ENCODE measurements around the gene RHOF. TPM values are rescaled to one million over a fixed set of nuclear protein-coding genes. Genes with fewer than 3 reads are reported as not detected.

RHOF gene
- total RNA-seq, 2 donors from 2014 or later: 9.5 to 23.5 TPM

DNA sequence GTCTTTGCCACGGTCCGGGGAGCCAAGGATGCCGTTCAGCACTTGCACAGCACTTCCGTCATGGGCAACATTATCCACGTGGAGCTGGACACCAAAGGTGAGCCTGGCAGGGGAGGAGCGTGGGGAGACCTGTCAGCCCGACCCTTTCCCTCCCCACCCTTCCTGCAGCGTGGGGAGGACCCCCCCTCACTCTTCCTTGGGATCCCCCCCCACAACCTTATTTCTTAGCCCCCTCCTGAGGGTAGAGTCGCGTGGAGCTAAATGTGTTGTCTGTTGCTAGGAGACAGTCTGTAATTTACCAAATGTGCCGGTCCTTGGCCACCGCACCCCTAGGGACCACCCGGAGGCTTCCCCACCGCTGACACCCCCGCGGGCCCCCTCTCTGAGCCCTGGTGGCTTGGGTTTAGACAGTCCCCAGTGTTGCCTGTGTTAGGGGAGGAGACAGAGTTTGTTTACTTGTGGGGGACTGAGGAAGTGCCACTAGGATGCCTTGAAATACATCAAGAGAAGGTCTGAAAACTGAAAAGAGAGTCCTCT, 12.6 kb upstream of the RHOF start:
- no peak for DNase-seq (ENCODE audit: low spot score)
- 4% methylated on average over 15 of the region's 16 CpGs for WGBS
- peak overlapping the region; percentile 59 to 84 for H3K4me3 ChIP-seq
- intact Hi-C loops (cut with DNase I): loop anchor here (10.0 kb wide), 1 partner anchor 221 kb away; the partner anchor contains the start of gene KDM2B
- H3K27ac ChIP-seq: peak overlapping the region; percentile 98 to 100
- H3K4me1 ChIP-seq (replicated peaks): peaks cover 16% of the 10 kb centered on the region
- no peaks in the 10 kb centered on the region for H3K27me3 ChIP-seq (replicated peaks; ENCODE audit: insufficient read depth)
- no peak for TF ChIP-seq POLR2A (IDR thresholded peaks at IDR 0.05)
- TF ChIP-seq, protein P1, sequence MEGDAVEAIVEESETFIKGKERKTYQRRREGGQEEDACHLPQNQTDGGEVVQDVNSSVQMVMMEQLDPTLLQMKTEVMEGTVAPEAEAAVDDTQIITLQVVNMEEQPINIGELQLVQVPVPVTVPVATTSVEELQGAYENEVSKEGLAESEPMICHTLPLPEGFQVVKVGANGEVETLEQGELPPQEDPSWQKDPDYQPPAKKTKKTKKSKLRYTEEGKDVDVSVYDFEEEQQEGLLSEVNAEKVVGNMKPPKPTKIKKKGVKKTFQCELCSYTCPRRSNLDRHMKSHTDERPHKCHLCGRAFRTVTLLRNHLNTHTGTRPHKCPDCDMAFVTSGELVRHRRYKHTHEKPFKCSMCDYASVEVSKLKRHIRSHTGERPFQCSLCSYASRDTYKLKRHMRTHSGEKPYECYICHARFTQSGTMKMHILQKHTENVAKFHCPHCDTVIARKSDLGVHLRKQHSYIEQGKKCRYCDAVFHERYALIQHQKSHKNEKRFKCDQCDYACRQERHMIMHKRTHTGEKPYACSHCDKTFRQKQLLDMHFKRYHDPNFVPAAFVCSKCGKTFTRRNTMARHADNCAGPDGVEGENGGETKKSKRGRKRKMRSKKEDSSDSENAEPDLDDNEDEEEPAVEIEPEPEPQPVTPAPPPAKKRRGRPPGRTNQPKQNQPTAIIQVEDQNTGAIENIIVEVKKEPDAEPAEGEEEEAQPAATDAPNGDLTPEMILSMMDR (IDR thresholded peaks at IDR 0.05): no peak
- peaks cover 3 to 10% of the 10 kb centered on the region in 2 donors for H3K36me3 ChIP-seq
- no peaks in the 10 kb centered on the region for H3K9me3 ChIP-seq

DNA sequence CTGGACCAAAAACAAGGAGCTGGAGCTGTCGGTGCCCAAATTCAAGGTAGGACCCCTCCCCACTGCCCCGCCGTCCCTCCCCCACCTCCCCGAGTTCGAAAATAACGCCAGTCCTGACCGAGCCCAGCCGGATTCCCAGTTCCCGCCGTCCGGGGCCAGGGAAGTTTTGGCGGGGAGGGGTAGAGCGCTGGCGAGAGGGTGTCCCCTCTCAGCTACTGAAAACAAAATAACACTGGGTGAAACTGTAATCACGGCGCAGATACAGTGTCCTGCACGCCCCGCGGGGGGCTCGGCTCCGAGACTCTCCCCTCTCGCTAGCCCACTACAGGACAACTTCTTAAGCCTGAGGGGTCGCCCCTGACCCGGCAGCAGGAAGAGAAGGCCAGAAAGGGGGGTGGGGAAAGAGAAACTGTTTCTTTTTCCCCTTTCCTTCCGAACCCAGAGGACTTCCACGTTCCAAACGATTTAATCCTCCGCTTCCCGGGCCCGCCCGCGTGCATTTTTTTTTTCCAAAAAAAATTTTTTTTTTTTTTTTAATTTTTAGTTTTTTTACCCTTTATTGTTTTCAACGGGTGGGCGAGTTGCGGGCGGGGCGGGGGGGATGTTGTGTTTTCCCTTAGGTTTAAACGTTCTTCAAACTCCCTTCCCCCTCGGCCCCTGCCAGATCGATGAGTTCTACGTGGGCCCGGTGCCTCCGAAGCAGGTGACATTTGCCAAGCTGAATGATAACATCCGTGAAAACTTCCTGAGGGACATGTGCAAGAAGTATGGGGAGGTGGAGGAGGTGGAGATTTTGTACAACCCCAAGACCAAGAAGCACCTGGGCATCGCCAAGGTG, 11.9 kb upstream of the RHOF start:
- peak overlapping the region; percentile 98 to 100 for H3K27ac ChIP-seq
- WGBS: under 1% methylated on average over 45 of the region's 45 CpGs
- DNase-seq (ENCODE audit: low spot score): no peak
- intact Hi-C loops (cut with DNase I): loop anchor here (10.0 kb wide), 1 partner anchor 221 kb away; the partner anchor contains the start of gene KDM2B
- peak overlapping the region; percentile 59 to 84 for H3K4me3 ChIP-seq
- H3K36me3 ChIP-seq: peaks cover 3 to 10% of the 10 kb centered on the region in 2 donors
- no peaks in the 10 kb centered on the region for H3K27me3 ChIP-seq (replicated peaks; ENCODE audit: insufficient read depth)
- TF ChIP-seq, protein P1 (IDR thresholded peaks at IDR 0.05): peak in 1 of 4 experiments; percentile 5
- no peak for TF ChIP-seq POLR2A (IDR thresholded peaks at IDR 0.05)
- H3K4me1 ChIP-seq (replicated peaks): peaks cover 13% of the 10 kb centered on the region
- no peaks in the 10 kb centered on the region for H3K9me3 ChIP-seq

DNA sequence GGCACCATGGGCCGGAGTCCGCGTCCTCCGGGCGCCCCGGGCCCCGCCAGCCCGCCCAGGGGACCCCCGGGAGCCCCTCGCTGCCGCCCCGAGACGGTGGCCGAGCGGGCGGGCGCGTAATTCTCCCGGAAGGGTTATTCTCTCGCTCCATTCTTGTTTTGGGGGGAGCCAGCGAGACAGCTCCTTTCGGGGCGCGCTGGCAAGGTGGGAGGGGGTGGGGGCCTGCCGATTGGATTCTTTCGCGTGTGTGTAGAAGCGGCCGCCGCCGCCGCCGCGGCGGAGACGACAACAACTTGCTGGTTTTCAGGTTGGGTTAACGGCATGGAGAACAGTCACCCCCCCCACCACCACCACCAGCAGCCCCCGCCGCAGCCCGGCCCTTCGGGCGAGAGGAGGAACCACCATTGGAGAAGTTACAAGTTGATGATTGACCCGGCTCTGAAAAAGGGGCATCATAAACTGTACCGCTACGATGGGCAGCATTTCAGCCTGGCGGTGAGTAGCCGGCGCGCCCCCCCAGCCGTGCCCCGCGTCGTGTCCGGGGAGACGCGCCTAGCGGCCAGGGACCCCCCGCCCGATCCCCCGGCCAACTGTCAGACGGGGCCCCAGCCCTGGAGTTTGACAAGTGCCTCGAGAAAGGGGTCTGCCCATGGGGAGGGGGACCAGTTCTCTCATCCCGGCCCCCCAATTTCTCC, 11.1 kb upstream of the RHOF start:
- Histone ChIP-seq H3K27me3 (replicated peaks; ENCODE audit: insufficient read depth) (no peaks in the 10 kb centered on the region), H3K4me3 (peak overlapping the region; percentile 59 to 84), H3K27ac (peak overlapping the region; percentile 98 to 100), H3K4me1 (replicated peaks) (peaks cover 9% of the 10 kb centered on the region), H3K36me3 (peaks cover under 1 to 10% of the 10 kb centered on the region in 2 donors), H3K9me3 (no peaks in the 10 kb centered on the region)
- intact Hi-C loops (cut with DNase I): loop anchor here (10.0 kb wide), 1 partner anchor 220 kb away; the partner anchor contains the start of gene KDM2B
- 0% methylated on average over 26 of the region's 63 CpGs for WGBS
- no peak for DNase-seq (ENCODE audit: low spot score)
- TF ChIP-seq, protein P1 (IDR thresholded peaks at IDR 0.05): peak in 2 of 4 experiments; percentile 6 to 13
- TF ChIP-seq POLR2A (IDR thresholded peaks at IDR 0.05): no peak

DNA sequence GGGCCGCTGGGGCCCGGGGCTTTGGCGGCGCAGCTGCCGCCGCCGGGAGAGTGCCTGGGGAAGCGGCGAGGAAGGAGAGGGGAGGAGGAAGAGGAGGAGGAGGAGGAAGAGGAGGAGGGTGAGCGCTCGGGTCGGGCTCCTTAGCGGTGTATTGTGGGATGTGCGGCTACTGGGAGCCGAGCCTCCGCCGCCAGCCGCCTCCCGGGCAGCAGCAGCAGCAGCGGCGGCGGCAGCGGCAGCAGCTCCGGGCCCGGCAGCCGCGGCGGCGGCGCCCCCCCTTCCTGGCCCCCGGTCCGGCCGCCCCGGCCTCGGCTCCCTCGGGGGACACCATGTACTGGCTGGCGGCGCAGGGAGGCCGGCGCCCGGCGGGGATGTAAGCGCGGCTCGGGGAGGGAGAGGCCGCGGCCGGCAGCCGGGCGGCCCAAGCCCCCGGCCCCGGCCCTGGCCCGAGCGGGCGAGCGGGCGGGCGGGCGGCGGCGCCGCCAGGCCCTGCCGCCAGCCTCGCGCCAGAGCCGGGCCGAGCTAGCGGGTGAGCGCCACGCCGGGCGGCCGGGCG, 10.5 kb upstream of the RHOF start, which contains the start of gene SETD1B:
SETD1B (plus strand) TSS at position 149 of the 556 bp plus-strand sequence. CDS start 729 bp downstream, outside the sequence.
- intact Hi-C loops (cut with DNase I): loop anchor here (10.0 kb wide), 1 partner anchor 219 kb away; the partner anchor contains the start of gene KDM2B
- no peaks in the 10 kb centered on the region for H3K27me3 ChIP-seq (replicated peaks; ENCODE audit: insufficient read depth)
- WGBS: under 1% methylated on average over 14 of the region's 74 CpGs

More for the DNA sequence above, 10.5 kb upstream of the RHOF start, which contains the start of gene SETD1B:
- H3K27ac ChIP-seq: peak within 1 kb of the TSS; percentile 98 to 100
- no peaks in the 10 kb centered on the region for H3K9me3 ChIP-seq
- peak; percentile 17 for TF ChIP-seq POLR2A (IDR thresholded peaks at IDR 0.05)
- TF ChIP-seq POLR2AphosphoS5 (IDR thresholded peaks at IDR 0.05): no peak
- TF ChIP-seq, protein P1 (IDR thresholded peaks at IDR 0.05): no peak
- H3K4me1 ChIP-seq (replicated peaks): peaks cover 11% of the 10 kb centered on the region
- peaks cover 0 to 10% of the 10 kb centered on the region in 2 donors for H3K36me3 ChIP-seq
- H3K4me3 ChIP-seq: peak within 1 kb of the TSS; percentile 59 to 84
- DNase-seq (ENCODE audit: low spot score): no peak

All from prostate gland (tissue), 2 donors.